HAP-1 (cell line): ENCODE measurements around the gene GAGE2A.

Experiments
- DNase-seq, 2 experiments: peaks; one replicate each; pipeline ENCODE4 v3.0.0-alpha.2; 2016 to 2020; ENCODE audit warnings: low spot score in 2 of 2
- H3K27me3 ChIP-seq: fragments of 250-450 bp; sonication (Bioruptor Pico); 2 replicates; pipeline ENCODE4 v1.5.1; 2020; ENCODE audit warnings: low read depth, mild to moderate bottlenecking, moderate library complexity
- H3K36me3 ChIP-seq: fragments of 250-450 bp; sonication (Bioruptor Pico); replicated peaks from 2 replicates; pipeline ENCODE4 v1.5.1; 2020; ENCODE audit warnings: mild to moderate bottlenecking
- H3K4me1 ChIP-seq: fragments of 250-450 bp; sonication (Bioruptor Pico); 2 replicates; pipeline ENCODE4 v1.5.1; 2020; ENCODE audit warnings: mild to moderate bottlenecking
- H3K4me3 ChIP-seq: fragments of 250-450 bp; sonication (Bioruptor Pico); 2 replicates; pipeline ENCODE4 v1.5.1; 2020; ENCODE audit warnings: mild to moderate bottlenecking, moderate library complexity
- H3K9me3 ChIP-seq: fragments of 250-450 bp; sonication (Bioruptor Pico); 2 replicates; pipeline ENCODE4 v1.5.1; 2020; ENCODE audit warnings: mild to moderate bottlenecking, moderate library complexity
- in situ Hi-C: fragments of 300-500 bp; cut with MboI; formaldehyde crosslinking; loops from 3 replicates; pipeline ENCODE4 v1.14.3; 2020; ENCODE audit warnings: low sequenced_read_pairs, inconsistent platforms, mixed read lengths

The GAGE2A gene

GRCh38 chrX:49627086-49627777, 37.9 kb downstream of the GAGE2A start:
- in situ Hi-C loops = no loop called here
- H3K27me3 ChIP-seq = no peaks in the 10 kb centered on the region
- H3K4me3 ChIP-seq = no peak overlapping the region
- H3K36me3 ChIP-seq = no peaks in the 10 kb centered on the region
- no peaks in the 10 kb centered on the region for H3K4me1 ChIP-seq
- H3K9me3 ChIP-seq = no peaks in the 10 kb centered on the region
- DNase-seq = peak; percentile 47 to 81

GRCh38 chrX:49644991-49645637, 55.8 kb downstream of the GAGE2A start:
- Histone ChIP-seq H3K4me3 (no peak overlapping the region), H3K9me3 (no peaks in the 10 kb centered on the region), H3K4me1 (no peaks in the 10 kb centered on the region), H3K27me3 (peaks cover 12% of the 10 kb centered on the region), H3K36me3 (no peaks in the 10 kb centered on the region)
- no peak for DNase-seq
- in situ Hi-C loops = no loop called here
